SK-N-SH (cell line): ENCODE data around the gene SMAP2. TPM values are rescaled to one million over a fixed set of nuclear protein-coding genes. Genes with fewer than 3 reads are reported as not detected.

Source experiments
- CTCF ChIA-PET: fragments of 300-600, 350-600 bp; formaldehyde crosslinking; extraction: SDS; loops from one replicate; lab custom pipeline; 2021; lab: Yijun Ruan, JAX
- POLR2A ChIA-PET: fragments of 350-600 bp; sonication (Branson Sonifier 250); formaldehyde crosslinking; extraction: SDS; loops from one replicate; lab custom pipeline; 2020; ENCODE audit warnings: antibody characterized with exemption, inconsistent platforms; lab: Yijun Ruan, JAX
- DNase-seq: peaks from one replicate; pipeline ENCODE4 v3.0.0; 2012
- H2AFZ ChIP-seq: fragments of 200-600 bp; sonication (generic); 2 replicates; pipeline ENCODE4 v1.8.1; 2016; ENCODE audit warnings: antibody characterized with exemption, mild to moderate bottlenecking, low read depth
- H3F3A ChIP-seq: fragments of 200-600 bp; sonication (generic); replicated peaks from 2 replicates; pipeline ENCODE3; 2016; ENCODE audit warnings: antibody characterized with exemption, mild to moderate bottlenecking; ENCODE audit not compliant: insufficient read depth
- H3K27ac ChIP-seq, 2 experiments: fragments of 200-500 bp in 1 of 2; fragments of 200-600 bp in 1 of 2; sonication (Bioruptor generic) in 1 of 2; sonication (generic), shearing (Covaris generic) in 1 of 2; 2 replicates each; pipeline versions ENCODE4 v1.5.1 to v1.6.1; 2014 to 2016; ENCODE audit warnings: low read depth in 2 of 2, inconsistent platforms in 1 of 2, low read length in 1 of 2, mild to moderate bottlenecking in 1 of 2, mixed read lengths in 1 of 2
- H3K27me3 ChIP-seq: fragments of 200-600 bp; sonication (generic), shearing (Covaris generic); 2 replicates; pipeline ENCODE4 v1.6.1; 2016; ENCODE audit warnings: mixed run types; ENCODE audit not compliant: insufficient read depth
- H3K36me3 ChIP-seq, 2 experiments: fragments of 200-500 bp in 1 of 2; fragments of 200-600 bp in 1 of 2; sonication (Bioruptor generic) in 1 of 2; sonication (generic) in 1 of 2; replicated peaks in 1 of 2; 2 replicates each; pipeline versions ENCODE3 to v1.5.1; 2014 to 2016; ENCODE audit warnings: low read length in 1 of 2, mild to moderate bottlenecking in 1 of 2; ENCODE audit not compliant: insufficient read depth in 2 of 2, control insufficient read depth in 1 of 2
- H3K4me1 ChIP-seq, 2 experiments: fragments of 200-500 bp in 1 of 2; fragments of 200-600 bp in 1 of 2; sonication (Bioruptor generic) in 1 of 2; sonication (generic), shearing (Covaris generic) in 1 of 2; 2 replicates each; pipeline versions ENCODE4 v1.5.1 to v1.6.1; 2014 to 2016; ENCODE audit warnings: low read depth in 1 of 2, low read length in 1 of 2, mixed run types in 1 of 2; ENCODE audit not compliant: insufficient read depth in 2 of 2, control insufficient read depth in 1 of 2
- H3K4me2 ChIP-seq: fragments of 200-600 bp; sonication (generic), shearing (Covaris generic); 2 replicates; pipeline ENCODE4 v1.6.1; 2017; ENCODE audit warnings: mixed run types
- H3K4me3 ChIP-seq, 2 experiments: fragments of 200-500 bp in 1 of 2; fragments of 200-600 bp in 1 of 2; sonication (Bioruptor generic) in 1 of 2; sonication (generic), shearing (Covaris generic) in 1 of 2; 2 replicates each; pipeline versions ENCODE4 v1.5.1 to v1.8.1; 2014 to 2016; ENCODE audit warnings: low read depth in 2 of 2, inconsistent platforms in 1 of 2, low read length in 1 of 2, mild to moderate bottlenecking in 1 of 2, mixed read lengths in 1 of 2, moderate library complexity in 1 of 2
- H3K79me2 ChIP-seq: fragments of 200-600 bp; sonication (generic); 2 replicates; pipeline ENCODE4 v1.8.1; 2017; ENCODE audit warnings: mild to moderate bottlenecking; ENCODE audit not compliant: insufficient read depth
- H3K9ac ChIP-seq: fragments of 200-600 bp; sonication (generic); 2 replicates; pipeline ENCODE4 v1.6.1; 2017; ENCODE audit warnings: mixed run types
- H3K9me2 ChIP-seq: fragments of 200-600 bp; sonication (generic); 2 replicates; pipeline ENCODE4 v1.6.1; 2017; ENCODE audit warnings: mixed run types
- H3K9me3 ChIP-seq: fragments of 200-600 bp; sonication (generic); 2 replicates; pipeline ENCODE4 v1.6.1; 2017; ENCODE audit warnings: mixed run types, mild to moderate bottlenecking, moderate library complexity
- H4K20me1 ChIP-seq: fragments of 200-600 bp; sonication (generic); 2 replicates; pipeline ENCODE4 v1.6.1; 2017; ENCODE audit warnings: mild to moderate bottlenecking, mixed run types; ENCODE audit not compliant: insufficient read depth
- ELF1 ChIP-seq: IDR thresholded peaks from 2 replicates; pipeline ENCODE4 v1.4.0; 2012
- FOSL2 ChIP-seq: IDR thresholded peaks from 2 replicates; pipeline ENCODE4 v1.4.0; 2012; ENCODE audit warnings: low read depth, mild to moderate bottlenecking, moderate library complexity, borderline replicate concordance
- GABPA ChIP-seq: IDR thresholded peaks from 2 replicates; pipeline ENCODE4 v1.4.0; 2012; ENCODE audit warnings: low read depth, mild to moderate bottlenecking
- GATA2 ChIP-seq: sonication (generic); formaldehyde crosslinking; IDR thresholded peaks from 2 replicates; pipeline ENCODE4 v1.5.0; 2020; ENCODE audit warnings: mild to moderate bottlenecking, missing genetic modification reagents
- JUND ChIP-seq: IDR thresholded peaks from 2 replicates; pipeline ENCODE4 v1.4.0; 2012
- MAX ChIP-seq: IDR thresholded peaks from 2 replicates; pipeline ENCODE4 v1.4.0; 2012; ENCODE audit warnings: low read depth
- MXI1 ChIP-seq: IDR thresholded peaks from 2 replicates; pipeline ENCODE4 v1.6.1; 2012; ENCODE audit warnings: mild to moderate bottlenecking, low read depth, low read length, improper control_type of control experiment
- NFIC ChIP-seq: IDR thresholded peaks from 2 replicates; pipeline ENCODE4 v1.4.0; 2012; ENCODE audit warnings: borderline replicate concordance
- SIN3A ChIP-seq: IDR thresholded peaks from 2 replicates; pipeline ENCODE4 v1.6.1; 2012; ENCODE audit warnings: low read depth, mild to moderate bottlenecking, low read length, moderate library complexity, borderline replicate concordance
- TCF12 ChIP-seq: IDR thresholded peaks from 2 replicates; pipeline ENCODE4 v1.4.0; 2012
- USF2 ChIP-seq: fragments of 150-350 bp; IDR thresholded peaks from 2 replicates; pipeline ENCODE4 v1.6.1; 2017; ENCODE audit warnings: antibody characterized with exemption, low read length, low read depth, borderline replicate concordance
- WGBS: methylation state at CpG from one replicate; pipeline ENCODE4 v1.1.6; 2017; ENCODE audit warnings: low lambda C conversion rate; 5-methylcytosine and 5-hydroxymethylcytosine counted together
- polyA plus RNA-seq, 3 experiments: library from polyadenylated mRNA; depleted of rRNA; stranded (reverse); fragments of >200 nt; gene quantifications; 2 replicates each; pipeline ENCODE4 v1.2.3, GENCODE V29; 2012
- TF ChIP-seq, protein P1 (sequence below): IDR thresholded peaks from 2 replicates; pipeline ENCODE4 v1.4.0; 2012; ENCODE audit warnings: low read depth, borderline replicate concordance

The SMAP2 gene
- polyA plus RNA-seq, 1 of the 3 experiments (the other 2 are of a cell fraction): 11.2 TPM

DNA sequence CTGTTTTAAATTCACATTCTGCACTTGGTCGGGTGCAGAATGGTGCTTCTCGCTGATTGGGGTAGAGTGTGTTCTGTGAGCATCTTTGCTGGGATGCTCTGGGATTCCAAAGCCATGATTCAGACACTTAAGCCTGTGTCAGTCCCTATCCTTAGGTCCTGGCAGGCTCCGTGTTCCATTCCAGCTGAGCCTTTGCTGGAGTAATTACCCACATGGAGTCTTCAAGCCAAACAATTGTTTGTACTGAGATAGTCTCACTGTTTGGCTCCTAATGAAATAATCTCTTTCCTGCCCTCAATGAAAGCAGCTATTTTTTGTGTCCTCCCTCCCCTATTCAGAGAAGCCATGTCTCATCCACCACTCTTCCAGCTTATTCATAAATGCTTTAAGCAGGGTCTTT is 18.7 kb downstream of the SMAP2 start:
- H3K4me1 ChIP-seq: peaks cover 0 to 15% of the 10 kb centered on the region in 2 experiments; a peak in 1 of 4 replicates
- peaks cover 0 to 2% of the 10 kb centered on the region in 2 experiments for H3K36me3 ChIP-seq
- H3K27ac ChIP-seq: peak overlapping the region in 1 of 2 experiments; percentile 52; a peak in 1 of 4 replicates
- no peak overlapping the region for H2AFZ ChIP-seq
- H3K9me2 ChIP-seq: no peaks in the 10 kb centered on the region
- H4K20me1 ChIP-seq: no peaks in the 10 kb centered on the region
- peaks cover 6% of the 10 kb centered on the region for H3F3A ChIP-seq
- 21% methylated on average over 3 of the region's 3 CpGs for WGBS
- H3K9ac ChIP-seq: no peak overlapping the region
- DNase-seq: no peak
- POLR2A ChIA-PET: no interaction called here
- CTCF ChIA-PET: interaction anchor here (2.3 to 5.9 kb wide), 2 partner anchors 13 to 54 kb away, joined by 10 to 37 read pairs; no protein-coding TSS in a partner anchor
- no peak overlapping the region for H3K4me3 ChIP-seq
- no peak overlapping the region for H3K4me2 ChIP-seq
- peaks cover 43% of the 10 kb centered on the region for H3K79me2 ChIP-seq
- no peaks in the 10 kb centered on the region for H3K27me3 ChIP-seq
- TF ChIP-seq MAX (0 out of 2 replicates have a peak, but pooled peaks have one; percentile 34), TCF12 (peak; percentile 37; the same call in 1 of the 2 replicates), FOSL2 (peak; percentile 66), ELF1 (no peak), GABPA (no peak), MXI1 (no peak), GATA2 (CRISPR knock-in tag) (no peak), JUND (peak; percentile 73), SIN3A (0 out of 2 replicates have a peak, but pooled peaks have one; percentile 21)
- TF ChIP-seq, all 33 proteins: peak for 5
- no peaks in the 10 kb centered on the region for H3K9me3 ChIP-seq

- no peak overlapping the region for H3K4me2 ChIP-seq
- ChIA-PET POLR2A (interaction anchor here (0.7 kb wide), 1 partner anchor 289 kb away, joined by 3 read pairs; no protein-coding TSS in a partner anchor), CTCF (interaction anchor here (0.8 to 5.9 kb wide), 3 partner anchors 12 to 240 kb away, joined by 3 to 37 read pairs (median 10); no protein-coding TSS in a partner anchor)
- no peaks in the 10 kb centered on the region for H3K27me3 ChIP-seq
- no peak overlapping the region for H3K27ac ChIP-seq
- H3K4me1 ChIP-seq: peaks cover 0 to 15% of the 10 kb centered on the region in 2 experiments; a peak in 1 of 4 replicates
- H3K9ac ChIP-seq: no peak overlapping the region
- no peak overlapping the region for H2AFZ ChIP-seq
- TF ChIP-seq, protein P1, sequence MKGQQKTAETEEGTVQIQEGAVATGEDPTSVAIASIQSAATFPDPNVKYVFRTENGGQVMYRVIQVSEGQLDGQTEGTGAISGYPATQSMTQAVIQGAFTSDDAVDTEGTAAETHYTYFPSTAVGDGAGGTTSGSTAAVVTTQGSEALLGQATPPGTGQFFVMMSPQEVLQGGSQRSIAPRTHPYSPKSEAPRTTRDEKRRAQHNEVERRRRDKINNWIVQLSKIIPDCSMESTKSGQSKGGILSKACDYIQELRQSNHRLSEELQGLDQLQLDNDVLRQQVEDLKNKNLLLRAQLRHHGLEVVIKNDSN: no peak
- TF ChIP-seq NFIC: no peak
- no peak for TF ChIP-seq GATA2 (CRISPR knock-in tag)
- no peak for TF ChIP-seq USF2
- H3K9me3 ChIP-seq: no peaks in the 10 kb centered on the region
- H3K36me3 ChIP-seq: peaks cover 0 to 2% of the 10 kb centered on the region in 2 experiments
- WGBS: 95% methylated on average over 3 of the region's 3 CpGs
- peaks cover 6% of the 10 kb centered on the region for H3F3A ChIP-seq
- DNase-seq: no peak
- no peaks in the 10 kb centered on the region for H3K9me2 ChIP-seq
- H3K4me3 ChIP-seq: no peak overlapping the region
- no peaks in the 10 kb centered on the region for H4K20me1 ChIP-seq
- H3K79me2 ChIP-seq: peaks cover 43% of the 10 kb centered on the region
Measured at GRCh38 chr1:40393173-40393572, 19.6 kb downstream of the SMAP2 start.
